SW480 (cell line): ENCODE data around the gene STAT4.
A peak's percentile ranks its signal among the peaks of the same experiment; 100 is the strongest.

Experiments
- DNase-seq: peaks from one replicate; pipeline ENCODE4 v3.0.0-alpha.2; 2016; ENCODE audit warnings: low spot score

The STAT4 gene

DNA sequence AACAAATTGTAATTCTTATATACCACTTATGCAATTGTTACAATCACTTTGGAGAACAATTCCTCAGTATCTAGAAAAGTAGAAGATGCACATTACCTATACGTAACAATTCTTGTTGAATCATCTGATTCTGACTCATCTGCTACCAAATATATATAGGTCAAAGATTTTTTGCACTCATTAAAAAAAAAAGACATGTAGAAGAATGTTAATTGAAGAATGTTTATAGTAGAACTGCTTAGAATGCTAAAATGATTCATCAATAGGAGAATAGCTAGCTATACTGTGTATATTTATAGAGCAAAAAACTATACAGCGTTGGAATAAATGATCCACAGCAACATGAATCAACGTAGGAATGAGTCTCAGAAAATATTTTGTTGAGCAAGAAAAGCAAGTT, 107.4 kb downstream of the STAT4 start:
- no peak for DNase-seq

DNA sequence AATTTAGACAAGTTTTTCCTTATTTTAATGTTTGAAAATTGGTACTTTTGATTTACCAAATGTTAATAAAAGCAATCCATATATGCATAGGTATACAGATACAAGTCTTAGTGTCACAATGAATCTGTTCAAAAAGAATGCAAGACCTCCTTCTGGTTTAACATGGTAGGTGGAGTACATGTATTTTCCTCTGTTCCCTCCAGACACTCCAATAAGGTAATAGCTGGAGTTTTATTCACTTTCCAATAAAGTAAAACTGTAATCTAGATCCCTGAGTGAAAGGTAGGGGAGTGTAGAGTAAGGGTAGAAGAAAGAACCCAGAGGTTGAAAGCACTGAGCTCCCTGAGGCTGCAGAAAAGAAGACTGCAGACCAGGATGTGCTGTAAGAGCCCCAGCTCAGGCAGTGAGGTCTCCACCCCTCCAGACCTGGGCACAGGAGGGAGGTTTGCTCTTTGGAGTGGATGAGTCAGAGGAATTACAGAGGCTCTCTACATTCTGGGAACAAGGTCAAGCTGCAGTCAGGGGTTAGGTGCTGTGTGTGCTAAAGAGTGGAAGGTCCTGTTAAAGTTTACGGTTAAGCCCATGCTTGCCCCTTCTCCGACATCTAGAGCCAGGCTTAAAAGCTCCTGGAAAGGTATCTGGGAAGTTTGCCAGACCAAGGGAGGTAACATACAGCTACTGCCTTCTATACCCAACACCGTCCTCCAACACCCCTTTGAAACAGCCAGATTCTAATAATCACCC, 109.2 kb downstream of the STAT4 start:
- peak; percentile 23 for DNase-seq

- no peak for DNase-seq
These were observed 111.2 kb downstream of the STAT4 start for GRCh38 chr2:191039616-191040015.

DNA sequence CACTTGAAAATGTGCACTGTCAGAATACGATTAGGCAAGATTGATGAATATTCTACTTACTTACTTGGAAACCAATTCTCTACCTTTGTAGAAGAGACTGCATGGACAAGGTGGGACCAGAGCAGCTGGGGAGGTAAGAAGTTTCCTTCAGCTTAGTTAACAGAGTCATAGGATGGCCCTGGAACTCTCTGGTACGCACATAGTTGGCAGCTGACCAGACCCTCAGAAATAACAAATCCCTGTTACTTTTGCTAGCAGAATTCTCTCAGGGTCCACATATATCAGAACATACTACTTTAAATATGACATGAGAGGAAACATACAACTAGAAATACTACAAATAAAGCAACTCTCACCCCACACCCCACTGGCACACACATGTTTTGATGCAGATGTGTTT, 112.1 kb downstream of the STAT4 start:
- DNase-seq = no peak

DNA sequence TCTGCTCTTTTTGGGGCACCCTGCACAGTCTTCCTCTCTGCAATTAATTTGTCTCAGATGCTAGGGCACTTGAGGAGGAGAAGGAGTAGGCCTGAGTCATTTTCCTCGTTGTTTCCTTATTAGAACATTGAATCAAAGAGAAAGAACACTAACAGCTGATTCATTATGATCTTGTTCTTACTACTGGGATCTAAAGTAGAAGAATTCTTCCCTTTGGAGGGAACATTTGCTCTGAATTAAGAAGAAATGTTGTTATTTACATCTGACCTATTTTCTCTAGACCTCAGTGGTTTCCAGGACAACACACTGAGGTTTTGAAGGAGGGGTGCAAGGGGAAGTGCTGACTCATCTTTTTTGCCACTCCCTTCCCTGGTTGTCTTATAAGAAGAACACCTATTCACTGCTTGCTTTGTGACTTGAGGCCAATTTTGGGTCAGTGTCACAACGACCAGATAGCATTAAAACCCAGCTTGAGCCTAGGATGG, 112.5 kb downstream of the STAT4 start:
- no peak for DNase-seq

DNA sequence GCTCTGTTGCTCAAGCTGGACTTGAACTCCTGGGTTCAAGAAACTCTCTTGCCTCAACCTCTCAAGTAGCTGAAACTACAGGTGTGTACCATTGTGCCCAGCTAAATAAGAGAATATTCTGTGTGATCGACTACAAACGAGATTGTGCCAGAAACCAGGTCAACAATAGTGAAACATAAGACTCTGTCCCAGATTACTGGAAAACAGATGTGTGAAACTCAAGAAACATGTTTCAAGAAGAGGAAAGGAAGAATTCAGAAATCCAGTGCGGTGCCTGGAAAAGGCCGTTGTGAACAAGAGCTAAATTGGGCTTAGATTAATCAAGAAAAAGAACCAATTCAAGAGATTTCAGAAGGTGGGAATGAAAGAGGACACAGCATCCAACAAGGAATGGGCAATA, 113.4 kb downstream of the STAT4 start:
- DNase-seq = no peak

DNA sequence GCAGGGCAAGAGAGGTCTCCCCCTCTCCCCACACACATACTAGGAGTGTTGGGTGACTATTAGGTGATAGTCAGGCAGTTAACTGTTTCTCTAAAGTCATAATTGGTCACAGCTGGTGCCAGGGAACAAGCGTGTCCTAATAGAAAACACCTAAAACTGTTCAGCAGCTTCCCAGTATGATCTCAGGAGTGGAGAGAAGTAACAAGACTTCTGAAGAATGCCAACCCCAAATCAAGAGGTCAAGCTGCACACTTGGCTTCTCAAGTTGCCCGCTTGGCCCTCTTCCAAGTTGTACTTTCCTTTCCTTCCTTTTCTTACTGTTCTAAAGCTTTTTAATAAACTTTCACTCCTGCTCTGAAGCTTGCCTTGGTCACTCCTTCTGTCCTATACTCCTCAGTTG, 114.4 kb downstream of the STAT4 start:
- no peak for DNase-seq

GRCh38 chr2:191032588-191033429, 118.0 kb downstream of the STAT4 start:
- no peak for DNase-seq

DNA sequence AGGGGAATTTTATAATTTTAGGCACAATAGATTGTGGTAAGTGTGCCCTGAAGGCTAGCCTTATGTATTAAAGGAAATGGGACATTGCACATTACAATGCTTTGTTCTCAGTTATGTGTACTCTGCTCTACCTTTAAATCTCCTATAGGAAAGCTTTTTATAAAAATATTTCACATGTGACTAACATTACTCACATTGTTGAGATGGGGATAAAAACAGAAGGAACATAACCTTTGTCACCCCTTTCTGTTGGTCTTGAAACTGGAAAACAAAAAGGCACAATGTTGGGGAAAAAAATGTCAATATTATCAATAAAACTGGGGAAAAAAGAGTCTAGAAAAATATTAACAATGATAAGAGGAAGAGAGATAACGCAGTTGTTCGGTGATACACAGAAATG, 119.5 kb downstream of the STAT4 start:
- no peak for DNase-seq

- DNase-seq = peak; percentile 51
These were observed 120.2 kb downstream of the STAT4 start for GRCh38 chr2:191030521-191031154.

GRCh38 chr2:191029280-191029950, 121.4 kb downstream of the STAT4 start:
- DNase-seq = no peak

DNA sequence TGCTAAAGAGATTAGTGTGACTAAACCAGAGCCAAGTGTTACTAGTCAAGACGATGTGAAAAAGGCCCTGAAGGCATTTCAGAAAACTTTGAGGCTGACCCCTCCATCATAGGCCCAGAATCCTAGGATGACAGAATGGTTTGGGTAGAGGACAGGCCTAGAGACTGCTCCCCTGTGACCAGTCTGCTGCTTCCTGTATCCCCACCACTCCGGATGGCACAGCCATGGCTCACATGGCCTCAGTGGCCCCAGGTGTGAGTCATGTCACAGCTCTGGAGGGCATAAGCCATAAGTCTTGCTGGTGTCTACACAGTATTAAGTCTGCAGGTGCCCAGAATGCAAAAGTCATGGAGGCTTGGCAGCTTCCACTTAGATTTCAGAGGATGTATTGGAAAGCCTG, 124.4 kb downstream of the STAT4 start:
- no peak for DNase-seq

DNA sequence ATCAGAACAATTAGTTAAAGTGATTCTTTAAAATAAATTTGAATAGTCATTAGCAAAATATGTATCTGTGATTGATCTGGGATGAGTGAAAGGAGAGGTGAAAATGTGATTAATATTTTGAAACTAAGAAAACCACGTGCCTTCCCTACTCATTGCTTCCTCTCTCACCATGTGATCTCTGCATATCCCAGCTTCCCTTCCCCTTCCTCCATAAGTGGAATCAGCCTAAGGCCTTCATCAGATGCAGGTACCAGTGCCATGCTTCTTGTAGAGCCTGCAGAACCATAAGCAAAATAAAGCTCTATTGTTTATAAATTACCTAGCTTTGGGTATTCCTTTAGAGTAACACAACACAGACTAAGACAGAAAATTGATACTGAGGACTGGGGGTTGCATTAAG, 125.7 kb downstream of the STAT4 start:
- no peak for DNase-seq

DNA sequence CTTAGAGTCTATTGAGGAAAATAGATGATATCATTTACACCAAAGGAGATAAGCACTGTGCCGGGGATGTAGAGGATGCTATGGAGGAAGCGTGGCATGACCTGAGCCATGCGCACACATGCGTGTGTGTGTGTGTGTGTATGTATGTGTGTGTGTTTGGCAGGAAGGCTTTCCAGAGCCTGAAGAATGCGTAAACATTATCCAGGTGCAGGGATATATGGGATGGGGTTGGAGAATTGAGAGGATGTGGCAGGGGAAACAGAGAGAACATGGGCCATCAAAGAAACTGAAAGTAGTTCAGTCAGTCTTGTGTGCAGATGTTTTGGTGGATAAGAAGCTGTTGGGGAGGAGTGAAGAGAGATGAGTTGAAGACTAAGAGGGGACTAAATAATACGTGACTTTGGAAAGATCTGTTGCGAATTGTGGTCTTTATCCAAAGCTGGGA, 127.5 kb downstream of the STAT4 start:
- no peak for DNase-seq

DNA sequence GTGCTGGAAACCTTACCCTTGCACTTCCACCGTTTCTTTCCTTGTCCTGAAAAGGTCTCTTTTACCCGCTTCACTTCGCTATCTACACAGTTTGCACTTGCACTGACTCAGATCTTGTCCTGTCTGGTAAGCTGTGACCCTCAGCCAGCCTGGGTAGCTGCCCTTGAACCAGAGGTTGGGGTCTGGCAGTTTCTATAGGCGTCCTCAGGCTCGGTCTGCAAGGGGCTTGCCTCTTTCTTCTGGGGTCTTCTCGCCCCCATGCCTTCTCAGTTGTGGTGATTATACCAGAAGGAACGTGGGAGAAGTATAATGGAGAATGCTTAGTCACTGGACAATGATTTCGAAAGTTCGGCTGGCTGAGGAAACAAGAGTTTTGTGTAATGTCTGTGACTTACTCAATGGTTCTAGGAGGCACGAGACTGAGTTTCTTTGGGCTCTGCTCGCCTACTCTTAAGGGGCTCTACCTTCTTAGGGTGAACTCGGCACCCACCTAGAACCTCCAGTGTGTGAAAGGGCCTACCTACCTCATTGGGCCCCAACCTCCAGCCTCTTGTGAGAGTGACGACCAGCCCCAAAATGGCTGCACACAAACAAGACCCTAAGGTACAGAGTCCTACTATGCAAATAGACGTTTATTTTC, 129.9 kb downstream of the STAT4 start:
- peak; percentile 56 for DNase-seq

GRCh38 chr2:191020221-191020741, 130.5 kb downstream of the STAT4 start:
- DNase-seq = peak; percentile 97

DNA sequence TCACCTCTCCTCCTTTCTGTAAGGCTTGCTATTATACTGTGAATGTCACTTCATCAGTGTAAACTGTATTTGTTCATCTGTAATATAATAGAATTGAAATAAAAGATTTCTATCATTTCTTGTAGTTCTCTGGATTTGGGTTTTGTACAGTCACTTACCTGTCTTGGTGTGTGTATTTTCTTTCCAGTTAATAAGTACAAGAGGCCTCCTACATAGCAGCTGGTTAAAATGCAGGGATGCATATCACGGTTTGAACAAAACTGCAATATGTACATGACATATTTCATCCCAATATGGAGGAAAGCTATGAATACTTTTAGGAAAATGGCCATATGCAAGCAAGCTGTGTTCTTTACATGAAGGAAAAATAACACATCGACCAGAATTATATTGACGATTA, 131.4 kb downstream of the STAT4 start:
- no peak for DNase-seq

- no peak for DNase-seq
These were observed 132.1 kb downstream of the STAT4 start for GRCh38 chr2:191018643-191019119.

DNA sequence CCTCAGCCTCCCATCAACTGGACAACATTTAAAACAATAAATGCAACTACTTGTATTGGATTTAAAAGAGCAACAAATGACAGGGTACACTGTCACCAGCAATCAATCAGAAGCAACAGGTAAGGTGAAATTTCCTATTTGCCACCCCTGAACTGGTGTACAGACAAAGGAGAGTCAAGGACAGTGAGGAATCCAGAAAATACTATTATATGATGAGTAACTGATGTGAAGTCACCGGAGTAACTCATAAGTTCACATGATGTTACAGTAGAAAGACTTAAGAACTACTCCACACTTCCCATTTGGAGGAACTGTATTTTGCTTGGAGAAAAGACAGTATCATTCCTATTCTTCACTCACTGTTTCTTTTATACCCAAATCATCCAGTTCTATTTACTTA, 132.7 kb downstream of the STAT4 start:
- DNase-seq = no peak

- no peak for DNase-seq
These were observed 135.0 kb downstream of the STAT4 start for GRCh38 chr2:191015831-191016230.

DNA sequence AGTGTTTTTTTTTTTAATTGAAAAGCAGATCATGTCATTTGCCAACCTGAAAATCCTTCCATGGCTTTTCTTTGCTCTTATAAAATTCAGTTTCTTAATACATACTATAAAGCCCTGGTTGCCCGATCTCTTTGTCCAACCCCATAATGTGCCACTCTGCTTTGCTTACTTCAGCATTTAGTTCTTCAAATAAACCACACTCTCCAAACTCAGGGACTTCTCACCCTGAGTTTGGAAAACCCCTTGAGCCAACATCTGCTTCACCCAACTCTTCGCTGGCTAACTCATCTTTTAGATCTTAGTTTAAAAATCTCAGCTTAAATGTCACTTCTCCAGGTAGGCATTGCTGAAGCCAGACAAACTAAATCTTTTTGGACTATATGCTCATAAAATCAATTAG, 135.6 kb downstream of the STAT4 start:
- DNase-seq = no peak
